ENCODE measurements around the gene CALN1.

- TF ChIP-seq CTCF (IDR thresholded peaks at IDR 0.05) (no peak), POLR2A (IDR thresholded peaks at IDR 0.05) (no peak)
Measured at GRCh38 chr7:72444026-72444776, 32.1 kb upstream of the CALN1 start.
